Immature natural killer cell (primary cell): ENCODE data around the gene SIGLEC9. TPM values are rescaled to one million over a fixed set of nuclear protein-coding genes. Genes with fewer than 3 reads are reported as not detected.
"Not testable (repeated sequence)": the region's sequence is repeated elsewhere in the genome, so short reads cannot be mapped to it uniquely, and the experiment has no call there.

ENCODE experiments used
- DNase-seq, 3 donors: peaks; one replicate each; pipeline ENCODE4 v3.0.0; 2022; ENCODE audit warnings: mixed read lengths in 1 of 3
- H3K27ac Mint-ChIP-seq, 6 donors: one replicate each; pipeline ENCODE4 v1.8.0; 2020; ENCODE audit warnings: mixed read lengths in 6 of 6, mild to moderate bottlenecking in 5 of 6, inconsistent platforms in 4 of 6, moderate library complexity in 3 of 6
- H3K27me3 Mint-ChIP-seq, 3 donors: one replicate each; pipeline ENCODE4 v1.8.0; 2020 to 2021; ENCODE audit warnings: low read depth in 3 of 3, mild to moderate bottlenecking in 3 of 3, mixed read lengths in 3 of 3, moderate library complexity in 3 of 3, inconsistent platforms in 1 of 3
- H3K36me3 Mint-ChIP-seq, 3 donors: one replicate each; pipeline ENCODE4 v1.8.0; 2020; ENCODE audit warnings: mixed read lengths in 3 of 3, inconsistent platforms in 2 of 3, mild to moderate bottlenecking in 2 of 3
- H3K4me1 Mint-ChIP-seq, 2 donors: one replicate each; pipeline ENCODE4 v1.8.0; 2020; ENCODE audit warnings: inconsistent platforms in 2 of 2, mild to moderate bottlenecking in 2 of 2, mixed read lengths in 2 of 2, moderate library complexity in 1 of 2
- H3K4me3 Mint-ChIP-seq, 5 donors: one replicate each; pipeline ENCODE4 v1.8.0; 2020; ENCODE audit warnings: mild to moderate bottlenecking in 5 of 5, mixed read lengths in 5 of 5, inconsistent platforms in 3 of 5, moderate library complexity in 3 of 5
- H3K9me3 Mint-ChIP-seq, 6 donors: one replicate each; pipeline ENCODE4 v1.8.0; 2020; ENCODE audit warnings: mild to moderate bottlenecking in 6 of 6, mixed read lengths in 6 of 6, inconsistent platforms in 4 of 6, moderate library complexity in 3 of 6
- polyA plus RNA-seq, 3 donors: library from polyadenylated mRNA; unstranded; fragments of 300-500 nt; fragmentation: Illumina TruSeq; gene quantifications; one replicate each; pipeline ENCODE4 v1.2.3, GENCODE V29; 2021

Gene SIGLEC9
- polyA plus RNA-seq, 3 donors from 2014 or later: 6.2 to 16.8 (median 11.3) TPM

DNA sequence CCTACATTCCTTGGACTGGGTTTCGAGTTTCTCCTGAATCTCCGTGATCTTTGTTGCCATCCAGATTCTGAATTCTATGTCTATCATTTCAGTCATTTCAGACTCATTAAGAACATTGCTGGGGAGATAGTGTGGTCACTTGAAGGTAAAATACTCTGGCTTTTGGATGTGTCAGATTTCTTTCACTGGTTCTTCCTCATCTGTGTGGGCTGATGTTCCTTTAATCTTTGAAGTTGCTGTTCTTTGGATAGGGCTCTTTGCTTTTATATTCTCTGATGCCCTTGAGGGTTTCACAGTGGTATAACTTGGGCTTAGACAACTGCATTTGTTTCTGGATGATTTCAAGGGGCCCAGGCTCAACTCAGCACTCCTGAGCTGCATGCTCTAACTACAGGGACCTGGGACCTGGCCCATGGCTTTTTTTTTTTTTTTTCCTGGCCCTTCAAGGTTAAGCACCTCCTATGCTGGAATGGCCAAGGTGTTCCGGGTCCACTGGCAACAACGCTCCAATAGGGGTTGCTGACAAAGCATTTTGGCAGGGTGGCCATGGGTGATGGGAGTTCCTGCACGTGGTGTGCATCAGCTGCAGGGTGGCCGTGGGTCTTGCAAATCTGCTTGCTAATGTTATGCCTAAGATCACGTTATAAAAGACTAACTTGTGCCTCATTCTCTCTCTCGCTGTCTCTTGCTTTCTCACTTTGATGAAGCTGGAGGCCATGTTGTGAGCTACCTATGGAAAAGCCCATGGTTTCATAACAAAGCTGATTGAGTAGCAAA is 11.5 kb downstream of the SIGLEC9 start:
- Mint-ChIP-seq H3K27ac (peak overlapping the region; percentile 79 to 95 (median 91)), H3K9me3 (peaks cover 0 to 1% (median 0%) of the 10 kb centered on the region in 6 donors), H3K27me3 (peaks cover 5 to 19% (median 7%) of the 10 kb centered on the region in 3 donors), H3K4me3 (peak overlapping the region; percentile 70 to 85 (median 76)), H3K36me3 (peaks cover 5 to 14% (median 10%) of the 10 kb centered on the region in 3 donors), H3K4me1 (peaks cover 89 to 96% of the 10 kb centered on the region in 2 donors)
- DNase-seq: no peak

DNA sequence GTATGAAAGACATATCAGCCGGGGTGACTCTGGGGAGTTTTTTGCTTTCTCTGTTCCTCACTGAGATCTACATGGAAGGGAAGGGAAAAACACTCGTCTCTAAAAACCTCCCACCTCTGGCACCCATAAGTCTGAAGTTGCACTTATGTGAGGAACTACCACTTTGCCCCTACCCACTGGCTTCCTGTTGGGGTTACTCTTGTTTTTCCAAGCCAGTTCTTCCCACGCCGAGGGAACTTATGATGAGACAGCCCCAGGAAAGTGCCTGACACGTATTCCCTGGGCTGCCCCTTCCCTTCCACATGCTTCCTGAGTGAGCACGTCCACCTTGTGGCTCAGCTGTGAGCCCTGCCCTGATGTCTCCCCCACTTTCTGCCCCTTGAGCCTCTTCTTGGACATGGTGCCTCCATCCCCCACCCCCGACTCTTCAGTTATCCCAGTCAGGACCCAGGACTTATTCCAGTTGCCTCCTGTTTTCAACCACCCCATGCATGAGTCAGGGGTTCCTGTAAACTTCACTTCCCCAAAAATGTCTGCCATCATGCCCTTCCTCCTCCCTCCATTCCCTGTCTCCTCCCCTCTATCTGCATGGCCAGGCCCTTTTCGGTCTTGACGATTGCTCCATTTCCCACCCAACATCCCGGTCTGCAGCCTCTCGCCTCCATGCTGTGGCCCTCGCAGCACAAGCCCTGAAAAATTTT is 12.3 kb downstream of the SIGLEC9 start:
- peaks cover 91 to 98% of the 10 kb centered on the region in 2 donors for H3K4me1 Mint-ChIP-seq
- H3K9me3 Mint-ChIP-seq: peaks cover 0 to 1% (median 0%) of the 10 kb centered on the region in 6 donors
- no peak for DNase-seq
- H3K4me3 Mint-ChIP-seq: peak overlapping the region; percentile 70 to 85 (median 76)
- H3K27ac Mint-ChIP-seq: peak overlapping the region; percentile 79 to 95 (median 91)
- peaks cover 0 to 17% (median 7%) of the 10 kb centered on the region in 3 donors for H3K27me3 Mint-ChIP-seq
- peaks cover 1 to 11% (median 6%) of the 10 kb centered on the region in 3 donors for H3K36me3 Mint-ChIP-seq

DNA sequence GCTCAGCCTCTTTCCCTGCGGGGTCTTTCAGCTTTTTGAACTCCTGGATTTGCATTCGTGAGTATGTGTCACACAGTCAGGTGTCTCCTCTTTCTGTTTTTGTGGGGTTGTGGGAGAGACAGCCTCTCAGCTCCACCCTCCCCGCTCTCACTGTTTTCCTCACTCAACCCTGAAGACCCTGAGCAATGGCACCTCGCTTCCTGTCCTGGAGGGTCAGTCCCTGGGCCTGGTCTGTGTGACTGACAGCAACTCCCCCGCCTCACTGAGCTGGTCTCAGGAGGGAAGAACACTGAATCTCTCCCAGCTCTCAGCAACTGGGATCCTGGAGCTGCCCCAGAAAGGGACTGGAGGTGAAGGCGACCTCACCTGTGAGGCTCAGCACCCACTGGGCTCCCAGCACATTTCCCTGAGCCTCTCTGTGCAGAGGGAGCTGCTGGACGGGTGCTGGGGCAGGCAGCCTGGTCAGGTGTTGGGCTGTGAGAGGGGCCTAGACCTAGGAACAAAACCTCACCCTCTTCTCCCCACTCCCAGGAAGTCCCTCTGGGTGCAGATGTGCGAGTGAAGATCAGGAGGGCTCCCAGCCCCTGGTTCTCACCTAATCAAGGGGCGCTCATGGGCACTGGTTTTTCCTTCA is 13.2 kb downstream of the SIGLEC9 start:
- Mint-ChIP-seq H3K4me1 (peaks cover 89 to 96% of the 10 kb centered on the region in 2 donors), H3K4me3 (peak overlapping the region; percentile 70 to 85 (median 76))

DNA sequence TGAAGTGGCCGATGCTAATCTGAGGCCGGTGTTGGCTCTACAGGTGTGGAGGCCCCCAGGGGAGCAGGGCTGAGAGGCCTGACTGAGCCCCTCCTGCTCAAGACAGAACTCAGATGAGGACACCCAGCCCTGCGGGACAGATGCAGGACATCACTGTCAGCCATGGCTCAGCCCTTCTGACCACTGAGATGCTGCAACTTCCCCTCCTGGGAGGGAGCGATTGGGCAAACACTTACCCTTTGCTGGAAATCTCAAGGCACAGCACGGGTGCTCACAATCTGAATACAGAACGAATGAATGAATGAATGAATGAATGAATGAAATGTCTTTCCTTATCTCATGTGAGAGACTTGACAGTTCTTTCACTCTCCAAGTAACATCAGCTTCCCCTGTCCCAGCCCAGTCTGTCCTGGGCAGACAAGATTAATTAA is 13.9 kb downstream of the SIGLEC9 start:
- peaks cover 0 to 1% (median 0%) of the 10 kb centered on the region in 6 donors for H3K9me3 Mint-ChIP-seq
- peaks cover 0 to 16% (median 7%) of the 10 kb centered on the region in 3 donors for H3K27me3 Mint-ChIP-seq
- H3K36me3 Mint-ChIP-seq: peaks cover 0 to 11% (median 6%) of the 10 kb centered on the region in 3 donors
- peak overlapping the region in 4 of 5 donors; percentile 8 to 70 (median 52) for H3K4me3 Mint-ChIP-seq
- no peak for DNase-seq
- peak overlapping the region; percentile 75 to 93 (median 88) for H3K27ac Mint-ChIP-seq
- peaks cover 86 to 92% of the 10 kb centered on the region in 2 donors for H3K4me1 Mint-ChIP-seq

More for the DNA sequence above, 13.2 kb downstream of the SIGLEC9 start:
- no peak for DNase-seq
- Mint-ChIP-seq H3K36me3 (peaks cover 0 to 11% (median 6%) of the 10 kb centered on the region in 3 donors), H3K27ac (peak overlapping the region; percentile 79 to 95 (median 91)), H3K27me3 (peaks cover 0 to 15% (median 7%) of the 10 kb centered on the region in 3 donors), H3K9me3 (peaks cover 0 to 1% (median 0%) of the 10 kb centered on the region in 6 donors)

DNA sequence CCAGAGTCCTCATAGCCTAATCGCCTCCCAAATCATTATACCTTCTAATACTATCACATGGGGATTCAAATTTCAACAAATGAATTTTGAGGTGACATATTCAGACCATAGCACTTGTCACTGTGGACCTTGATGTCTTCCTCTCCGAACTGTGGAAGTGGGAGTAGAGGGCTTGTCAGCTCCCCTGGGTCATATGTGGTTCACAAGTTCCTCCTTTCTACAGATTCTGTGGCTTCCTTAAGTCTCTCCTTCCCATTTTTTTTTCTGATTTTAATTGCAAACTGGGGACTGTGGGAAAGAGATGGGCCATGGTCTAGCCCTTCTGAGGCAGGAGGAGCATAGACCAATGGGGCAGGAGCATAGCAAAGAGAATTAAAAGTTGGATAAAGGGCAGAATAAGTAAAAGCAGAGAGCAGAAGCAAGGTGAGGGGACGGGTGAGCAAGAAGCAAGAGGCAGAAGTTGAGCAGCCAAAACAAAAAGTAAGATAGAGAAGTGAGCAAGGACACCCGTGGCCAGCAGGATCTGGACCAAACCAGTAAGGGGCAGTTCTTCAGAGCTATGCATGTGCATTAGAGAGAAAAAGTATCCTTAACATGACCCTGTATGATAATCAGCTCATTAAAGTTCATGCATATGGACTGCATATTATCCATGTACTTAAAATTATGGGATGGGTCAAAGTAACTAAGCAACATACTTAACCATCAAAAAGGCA is 14.8 kb downstream of the SIGLEC9 start:
- H3K4me3 Mint-ChIP-seq: peak overlapping the region; percentile 36 to 70 (median 62)
- no peak for DNase-seq
- H3K4me1 Mint-ChIP-seq: peaks cover 90 to 91% of the 10 kb centered on the region in 2 donors
- H3K36me3 Mint-ChIP-seq: peaks cover 0 to 11% (median 6%) of the 10 kb centered on the region in 3 donors
- H3K9me3 Mint-ChIP-seq: no peaks in the 10 kb centered on the region
- peaks cover 0 to 16% (median 7%) of the 10 kb centered on the region in 3 donors for H3K27me3 Mint-ChIP-seq
- peak overlapping the region; percentile 75 to 93 (median 88) for H3K27ac Mint-ChIP-seq

DNA sequence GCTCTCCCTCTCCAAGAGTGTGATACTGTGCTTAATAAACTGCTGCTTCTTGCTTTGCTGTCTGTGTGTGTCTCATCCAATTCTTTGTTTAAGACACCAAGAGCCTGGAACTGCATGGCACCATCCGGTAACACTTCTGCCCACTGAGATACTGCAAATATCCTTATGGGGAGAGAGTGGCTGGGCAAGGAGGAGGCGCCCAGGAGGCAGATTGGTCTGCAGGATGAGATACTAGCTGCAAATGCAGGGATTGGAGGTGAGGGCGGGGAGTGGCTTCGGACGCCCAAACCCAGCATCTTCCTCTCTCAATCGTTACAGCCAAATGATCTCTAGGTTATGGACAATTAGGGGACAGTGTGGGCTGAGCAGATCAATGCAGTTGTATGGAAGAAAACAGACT is 15.7 kb downstream of the SIGLEC9 start:
- Mint-ChIP-seq H3K4me3 (peak overlapping the region; percentile 7 to 55 (median 27)), H3K27ac (peak overlapping the region; percentile 81 to 97 (median 95)), H3K27me3 (peaks cover 0 to 11% (median 7%) of the 10 kb centered on the region in 3 donors), H3K36me3 (peaks cover 0 to 10% (median 10%) of the 10 kb centered on the region in 3 donors), H3K4me1 (peaks cover 89 to 90% of the 10 kb centered on the region in 2 donors), H3K9me3 (no peaks in the 10 kb centered on the region)
- no peak for DNase-seq

DNA sequence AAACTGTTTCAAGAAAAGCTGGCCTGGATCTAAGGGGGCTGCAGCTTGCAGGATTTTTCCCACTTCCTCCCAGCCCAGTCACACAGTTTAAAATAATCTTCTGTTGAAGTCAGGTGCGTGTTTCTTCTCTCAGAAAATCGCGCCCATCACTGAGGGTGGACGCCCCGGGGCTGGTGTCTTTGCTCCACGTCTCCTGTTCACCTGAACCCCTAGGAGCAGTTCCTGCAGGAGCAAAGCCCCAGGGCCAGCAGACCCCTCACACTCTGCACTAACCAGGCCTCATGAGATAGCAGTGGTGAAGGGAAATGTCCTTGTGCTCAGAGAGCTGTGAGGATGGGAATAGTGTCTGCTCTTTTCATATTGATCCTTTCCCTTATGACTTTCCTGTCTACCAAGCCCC is 16.5 kb downstream of the SIGLEC9 start:
- Mint-ChIP-seq H3K27me3 (peaks cover 2 to 11% (median 7%) of the 10 kb centered on the region in 3 donors), H3K36me3 (peaks cover 0 to 18% (median 14%) of the 10 kb centered on the region in 3 donors), H3K27ac (peak overlapping the region; percentile 94 to 97 (median 95)), H3K4me1 (peaks cover 89 to 90% of the 10 kb centered on the region in 2 donors), H3K4me3 (peak overlapping the region in 4 of 5 donors; percentile 91 to 95 (median 93)), H3K9me3 (no peaks in the 10 kb centered on the region)
- no peak for DNase-seq

DNA sequence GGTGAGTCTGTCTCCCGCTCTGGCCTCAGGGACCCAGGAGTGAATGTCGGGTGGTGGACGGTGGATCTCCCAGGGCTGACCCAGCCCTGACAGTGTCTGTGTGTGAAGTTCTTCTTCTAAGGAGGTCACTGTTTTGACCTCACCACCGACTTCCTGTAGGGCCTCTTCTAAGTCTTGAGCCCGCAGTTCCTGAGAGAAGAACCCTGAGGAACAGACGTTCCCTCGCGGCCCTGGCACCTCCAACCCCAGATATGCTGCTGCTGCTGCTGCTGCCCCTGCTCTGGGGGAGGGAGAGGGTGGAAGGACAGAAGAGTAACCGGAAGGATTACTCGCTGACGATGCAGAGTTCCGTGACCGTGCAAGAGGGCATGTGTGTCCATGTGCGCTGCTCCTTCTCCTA is 17.4 kb downstream of the SIGLEC9 start, which contains the start of gene SIGLEC7:
Gene SIGLEC7 (plus strand): TSS at position 183 of the 400 bp plus-strand sequence. CDS start 69 bp downstream, at position 252.
- H3K4me1 Mint-ChIP-seq: peaks cover 89 to 90% of the 10 kb centered on the region in 2 donors
- H3K36me3 Mint-ChIP-seq: peaks cover 0 to 27% (median 16%) of the 10 kb centered on the region in 3 donors
- no peaks in the 10 kb centered on the region for H3K9me3 Mint-ChIP-seq
- peak within 1 kb of the TSS; percentile 94 to 97 (median 95) for H3K27ac Mint-ChIP-seq
- peaks cover 2 to 6% (median 4%) of the 10 kb centered on the region in 3 donors for H3K27me3 Mint-ChIP-seq
- peak in 1 of 3 donors; percentile 34 for DNase-seq
- peak within 1 kb of the TSS; percentile 89 to 95 (median 92) for H3K4me3 Mint-ChIP-seq

DNA sequence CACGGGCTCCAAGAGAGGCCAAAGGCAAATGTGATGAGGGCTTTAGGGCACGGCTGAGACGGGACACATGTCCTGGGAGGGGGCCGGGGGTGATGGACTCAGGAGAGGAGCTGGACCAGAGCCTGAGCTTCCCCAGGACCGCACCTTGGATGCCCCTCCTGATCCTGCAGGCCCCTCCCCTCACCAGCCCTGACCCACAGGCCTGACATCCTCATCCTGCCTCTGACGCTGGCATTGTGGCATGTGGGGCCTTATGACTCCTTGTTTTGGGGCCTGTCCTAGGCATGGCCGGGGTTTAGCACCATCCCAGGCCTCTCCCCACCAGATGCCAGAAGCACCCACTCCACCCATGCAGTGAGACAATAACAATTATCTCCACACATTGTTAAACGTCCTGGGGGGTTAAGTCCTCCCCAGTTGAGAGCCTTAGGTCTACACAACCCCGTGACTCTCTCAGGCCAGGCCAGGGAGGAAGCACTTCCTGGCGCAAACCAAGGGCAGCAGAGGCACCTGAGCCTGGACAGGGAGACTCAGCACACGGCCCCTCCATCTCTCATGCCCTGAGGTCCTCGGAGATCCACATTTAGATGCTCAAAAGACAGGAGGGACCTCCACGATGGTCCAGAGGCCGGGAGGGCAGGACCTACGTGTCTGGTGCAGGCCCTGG is 18.2 kb downstream of the SIGLEC9 start:
- peak overlapping the region; percentile 94 to 97 (median 95) for H3K27ac Mint-ChIP-seq
- H3K36me3 Mint-ChIP-seq: peaks cover 5 to 27% (median 18%) of the 10 kb centered on the region in 3 donors
- H3K4me3 Mint-ChIP-seq: peak overlapping the region; percentile 89 to 95 (median 92)
- H3K27me3 Mint-ChIP-seq, H3K9me3 Mint-ChIP-seq, DNase-seq: not testable (repeated sequence)
- H3K4me1 Mint-ChIP-seq: peaks cover 89 to 90% of the 10 kb centered on the region in 2 donors

DNA sequence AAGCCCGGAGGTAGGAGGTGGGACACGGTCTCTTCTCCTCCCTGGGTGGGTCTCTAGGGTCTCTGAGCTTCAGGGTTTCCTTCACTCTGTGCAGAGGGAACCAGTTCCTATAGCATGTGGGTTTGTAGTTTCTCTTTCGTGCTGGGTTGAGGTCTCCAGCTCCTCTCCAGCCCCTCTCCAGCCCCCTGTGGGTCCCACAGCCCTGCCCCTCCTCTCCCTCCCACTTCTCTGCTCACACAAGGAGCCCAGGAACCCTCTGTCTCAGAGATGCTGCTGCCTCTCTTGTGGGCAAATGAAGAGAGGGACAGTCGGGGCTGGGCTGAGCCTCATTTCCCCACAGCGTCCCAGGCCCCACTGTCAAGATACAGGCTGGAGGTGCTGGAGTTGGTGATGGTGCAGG is 18.8 kb downstream of the SIGLEC9 start:
- peak overlapping the region; percentile 84 to 97 (median 95) for H3K27ac Mint-ChIP-seq
- DNase-seq: no peak
- H3K4me3 Mint-ChIP-seq: peak overlapping the region; percentile 89 to 95 (median 92)
- peaks cover 90 to 91% of the 10 kb centered on the region in 2 donors for H3K4me1 Mint-ChIP-seq
- H3K36me3 Mint-ChIP-seq: peaks cover 5 to 32% (median 24%) of the 10 kb centered on the region in 3 donors
- peaks cover 0 to 6% (median 2%) of the 10 kb centered on the region in 3 donors for H3K27me3 Mint-ChIP-seq
- H3K9me3 Mint-ChIP-seq: no peaks in the 10 kb centered on the region

DNA sequence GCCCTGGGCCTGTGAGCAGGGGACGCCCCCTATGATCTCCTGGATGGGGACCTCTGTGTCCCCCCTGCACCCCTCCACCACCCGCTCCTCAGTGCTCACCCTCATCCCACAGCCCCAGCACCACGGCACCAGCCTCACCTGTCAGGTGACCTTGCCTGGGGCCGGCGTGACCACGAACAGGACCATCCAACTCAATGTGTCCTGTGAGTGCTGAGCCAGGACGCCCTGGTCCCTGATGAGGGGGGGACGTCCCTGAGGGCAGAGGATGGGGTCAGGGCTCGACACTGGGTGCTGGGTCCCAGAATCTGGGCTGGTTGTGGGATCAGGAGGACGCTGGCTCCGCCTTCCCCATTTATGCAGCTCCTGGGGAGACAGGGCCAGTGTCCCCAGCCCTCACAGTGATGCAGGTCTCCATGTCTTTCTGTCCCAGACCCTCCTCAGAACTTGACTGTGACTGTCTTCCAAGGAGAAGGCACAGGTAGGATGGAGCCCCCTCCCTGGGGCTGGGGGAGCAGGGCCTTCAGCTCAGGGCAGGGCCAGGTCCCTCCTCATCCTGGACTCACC is 19.9 kb downstream of the SIGLEC9 start:
- peak overlapping the region; percentile 89 to 95 (median 92) for H3K4me3 Mint-ChIP-seq
- DNase-seq: no peak
- H3K27me3 Mint-ChIP-seq: peaks cover 0 to 6% (median 2%) of the 10 kb centered on the region in 3 donors
- H3K9me3 Mint-ChIP-seq: no peaks in the 10 kb centered on the region
- peak overlapping the region in 4 of 6 donors; percentile 94 to 97 (median 95) for H3K27ac Mint-ChIP-seq
- H3K4me1 Mint-ChIP-seq: peaks cover 90 to 91% of the 10 kb centered on the region in 2 donors
- H3K36me3 Mint-ChIP-seq: peaks cover 5 to 43% (median 32%) of the 10 kb centered on the region in 3 donors
